Endothelial cell (in vitro differentiated cells): ENCODE data around the gene ZNRF3. TPM values are rescaled to one million over a fixed set of nuclear protein-coding genes. Genes with fewer than 3 reads are reported as not detected.

Experiments
- DNase-seq: peaks from one replicate; pipeline ENCODE4 v3.0.0; 2021; ENCODE audit warnings: low spot score
- H3K27ac Mint-ChIP-seq: one replicate; pipeline ENCODE4 v1.8.0; 2021; ENCODE audit warnings: mixed read lengths, inconsistent platforms; ENCODE audit not compliant: unreplicated experiment
- H3K27me3 Mint-ChIP-seq: one replicate; pipeline ENCODE4 v1.8.0; 2021; ENCODE audit warnings: mild to moderate bottlenecking, moderate library complexity, mixed read lengths, inconsistent platforms; ENCODE audit not compliant: unreplicated experiment
- H3K36me3 Mint-ChIP-seq: one replicate; pipeline ENCODE4 v1.8.0; 2021; ENCODE audit warnings: mild to moderate bottlenecking, low read depth, mixed read lengths, inconsistent platforms; ENCODE audit not compliant: unreplicated experiment
- H3K4me1 Mint-ChIP-seq: one replicate; pipeline ENCODE4 v1.8.0; 2021; ENCODE audit warnings: mild to moderate bottlenecking, mixed read lengths, inconsistent platforms; ENCODE audit not compliant: unreplicated experiment
- H3K4me3 Mint-ChIP-seq: one replicate; pipeline ENCODE4 v1.8.0; 2021; ENCODE audit warnings: mild to moderate bottlenecking, mixed read lengths, inconsistent platforms; ENCODE audit not compliant: unreplicated experiment
- H3K9me3 Mint-ChIP-seq: one replicate; pipeline ENCODE4 v1.8.0; 2021; ENCODE audit warnings: mixed read lengths, inconsistent platforms; ENCODE audit not compliant: unreplicated experiment
- CTCF ChIP-seq: fragments of 200-600 bp; sonication (generic); IDR thresholded peaks from one replicate; pipeline ENCODE4 v1.5.0; 2021; ENCODE audit warnings: antibody characterized with exemption; ENCODE audit not compliant: unreplicated experiment
- total RNA-seq: library from RNA; stranded (reverse); fragmentation: NEBNext Ultra II Directional; extraction: Animal tissue kit (Norgen Biotek cat#: 25700); gene quantifications from one replicate; pipeline ENCODE4 v1.2.1, GENCODE V29; 2021; ENCODE audit not compliant: unreplicated experiment

The ZNRF3 gene
- total RNA-seq, 1 donor from 2014 or later = 3.3 TPM

- no peaks in the 10 kb centered on the region for H3K27me3 Mint-ChIP-seq
- H3K9me3 Mint-ChIP-seq = no peaks in the 10 kb centered on the region
- no peak overlapping the region for H3K4me3 Mint-ChIP-seq
- H3K4me1 Mint-ChIP-seq = peaks cover 4% of the 10 kb centered on the region
- H3K36me3 Mint-ChIP-seq = no peaks in the 10 kb centered on the region
- H3K27ac Mint-ChIP-seq = no peak overlapping the region
- TF ChIP-seq CTCF = no peak
- no peak for DNase-seq
These were observed 13.6 kb upstream of the ZNRF3 start for GRCh38 chr22:28869736-28870135.

GRCh38 chr22:28873183-28873963 lies 10.0 kb upstream of the ZNRF3 start:
- H3K27ac Mint-ChIP-seq = no peak overlapping the region
- no peaks in the 10 kb centered on the region for H3K27me3 Mint-ChIP-seq
- no peaks in the 10 kb centered on the region for H3K9me3 Mint-ChIP-seq
- no peak overlapping the region for H3K4me3 Mint-ChIP-seq
- H3K4me1 Mint-ChIP-seq = no peaks in the 10 kb centered on the region
- no peak for TF ChIP-seq CTCF
- H3K36me3 Mint-ChIP-seq = no peaks in the 10 kb centered on the region
- DNase-seq = no peak

- no peak for DNase-seq
- H3K27me3 Mint-ChIP-seq = no peaks in the 10 kb centered on the region
- H3K4me3 Mint-ChIP-seq = no peak overlapping the region
- no peaks in the 10 kb centered on the region for H3K36me3 Mint-ChIP-seq
- no peaks in the 10 kb centered on the region for H3K9me3 Mint-ChIP-seq
- H3K27ac Mint-ChIP-seq = no peak overlapping the region
- no peaks in the 10 kb centered on the region for H3K4me1 Mint-ChIP-seq
- TF ChIP-seq CTCF = no peak
These were observed 9.3 kb upstream of the ZNRF3 start for GRCh38 chr22:28874061-28874460.

GRCh38 chr22:28874811-28875320 lies 8.5 kb upstream of the ZNRF3 start:
- Mint-ChIP-seq H3K4me3 (no peak overlapping the region), H3K9me3 (no peaks in the 10 kb centered on the region), H3K27ac (no peak overlapping the region)

More at GRCh38 chr22:28874811-28875320, 8.5 kb upstream of the ZNRF3 start:
- Mint-ChIP-seq H3K27me3 (peaks cover under 1% of the 10 kb centered on the region), H3K4me1 (peaks cover 3% of the 10 kb centered on the region), H3K36me3 (no peaks in the 10 kb centered on the region)
- TF ChIP-seq CTCF = no peak
- no peak for DNase-seq
